ENCODE data around the gene TIPARP. TPM values are rescaled to one million over a fixed set of nuclear protein-coding genes. Genes with fewer than 3 reads are reported as not detected.

The TIPARP gene
- total and polyA plus RNA-seq, 2 of the 8 experiments (the other 6 are each of a cell fraction or from before 2014, with no cell fraction given), result 1.6 to 5.8 TPM

DNA sequence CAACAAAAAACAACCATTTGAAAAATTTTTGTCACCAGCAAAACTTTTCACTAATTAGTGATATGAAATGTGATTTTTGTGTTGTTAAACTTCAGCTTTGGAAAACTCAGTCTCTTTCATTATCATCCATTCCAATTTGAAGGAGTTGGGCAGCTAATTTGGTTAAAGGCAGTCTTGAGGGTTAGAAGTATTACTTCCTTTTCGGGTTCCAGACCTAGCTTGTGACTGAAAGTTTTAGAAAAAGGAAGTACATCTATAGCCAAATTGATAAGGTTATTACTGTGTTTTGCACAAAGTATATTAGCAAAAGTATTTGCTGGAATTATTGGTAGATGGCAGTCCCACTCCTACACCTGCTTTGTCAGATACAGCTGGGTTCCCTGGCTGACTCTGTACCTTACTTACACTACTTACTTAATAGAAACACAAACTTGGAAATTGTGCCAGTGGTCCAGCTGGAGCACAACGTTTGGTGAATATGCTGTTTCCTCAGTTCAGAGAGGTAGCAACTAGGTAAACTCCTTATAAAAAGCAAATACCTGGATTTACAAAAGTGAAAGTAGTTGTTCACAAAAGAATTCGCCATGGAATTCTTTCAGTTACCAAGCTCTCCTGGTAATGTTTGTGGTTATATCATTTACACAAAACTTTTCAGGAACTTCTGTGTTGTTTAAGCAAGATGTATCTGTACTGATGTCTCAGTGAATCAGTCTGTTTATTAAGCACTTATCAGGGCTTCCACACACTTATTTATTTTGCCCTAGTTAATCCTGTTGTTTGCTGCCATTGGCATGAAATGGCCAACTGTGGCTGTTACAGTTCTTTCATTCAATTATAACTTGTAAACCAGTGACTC is 31.6 kb downstream of the TIPARP start (continued):
- TF ChIP-seq, protein P1, sequence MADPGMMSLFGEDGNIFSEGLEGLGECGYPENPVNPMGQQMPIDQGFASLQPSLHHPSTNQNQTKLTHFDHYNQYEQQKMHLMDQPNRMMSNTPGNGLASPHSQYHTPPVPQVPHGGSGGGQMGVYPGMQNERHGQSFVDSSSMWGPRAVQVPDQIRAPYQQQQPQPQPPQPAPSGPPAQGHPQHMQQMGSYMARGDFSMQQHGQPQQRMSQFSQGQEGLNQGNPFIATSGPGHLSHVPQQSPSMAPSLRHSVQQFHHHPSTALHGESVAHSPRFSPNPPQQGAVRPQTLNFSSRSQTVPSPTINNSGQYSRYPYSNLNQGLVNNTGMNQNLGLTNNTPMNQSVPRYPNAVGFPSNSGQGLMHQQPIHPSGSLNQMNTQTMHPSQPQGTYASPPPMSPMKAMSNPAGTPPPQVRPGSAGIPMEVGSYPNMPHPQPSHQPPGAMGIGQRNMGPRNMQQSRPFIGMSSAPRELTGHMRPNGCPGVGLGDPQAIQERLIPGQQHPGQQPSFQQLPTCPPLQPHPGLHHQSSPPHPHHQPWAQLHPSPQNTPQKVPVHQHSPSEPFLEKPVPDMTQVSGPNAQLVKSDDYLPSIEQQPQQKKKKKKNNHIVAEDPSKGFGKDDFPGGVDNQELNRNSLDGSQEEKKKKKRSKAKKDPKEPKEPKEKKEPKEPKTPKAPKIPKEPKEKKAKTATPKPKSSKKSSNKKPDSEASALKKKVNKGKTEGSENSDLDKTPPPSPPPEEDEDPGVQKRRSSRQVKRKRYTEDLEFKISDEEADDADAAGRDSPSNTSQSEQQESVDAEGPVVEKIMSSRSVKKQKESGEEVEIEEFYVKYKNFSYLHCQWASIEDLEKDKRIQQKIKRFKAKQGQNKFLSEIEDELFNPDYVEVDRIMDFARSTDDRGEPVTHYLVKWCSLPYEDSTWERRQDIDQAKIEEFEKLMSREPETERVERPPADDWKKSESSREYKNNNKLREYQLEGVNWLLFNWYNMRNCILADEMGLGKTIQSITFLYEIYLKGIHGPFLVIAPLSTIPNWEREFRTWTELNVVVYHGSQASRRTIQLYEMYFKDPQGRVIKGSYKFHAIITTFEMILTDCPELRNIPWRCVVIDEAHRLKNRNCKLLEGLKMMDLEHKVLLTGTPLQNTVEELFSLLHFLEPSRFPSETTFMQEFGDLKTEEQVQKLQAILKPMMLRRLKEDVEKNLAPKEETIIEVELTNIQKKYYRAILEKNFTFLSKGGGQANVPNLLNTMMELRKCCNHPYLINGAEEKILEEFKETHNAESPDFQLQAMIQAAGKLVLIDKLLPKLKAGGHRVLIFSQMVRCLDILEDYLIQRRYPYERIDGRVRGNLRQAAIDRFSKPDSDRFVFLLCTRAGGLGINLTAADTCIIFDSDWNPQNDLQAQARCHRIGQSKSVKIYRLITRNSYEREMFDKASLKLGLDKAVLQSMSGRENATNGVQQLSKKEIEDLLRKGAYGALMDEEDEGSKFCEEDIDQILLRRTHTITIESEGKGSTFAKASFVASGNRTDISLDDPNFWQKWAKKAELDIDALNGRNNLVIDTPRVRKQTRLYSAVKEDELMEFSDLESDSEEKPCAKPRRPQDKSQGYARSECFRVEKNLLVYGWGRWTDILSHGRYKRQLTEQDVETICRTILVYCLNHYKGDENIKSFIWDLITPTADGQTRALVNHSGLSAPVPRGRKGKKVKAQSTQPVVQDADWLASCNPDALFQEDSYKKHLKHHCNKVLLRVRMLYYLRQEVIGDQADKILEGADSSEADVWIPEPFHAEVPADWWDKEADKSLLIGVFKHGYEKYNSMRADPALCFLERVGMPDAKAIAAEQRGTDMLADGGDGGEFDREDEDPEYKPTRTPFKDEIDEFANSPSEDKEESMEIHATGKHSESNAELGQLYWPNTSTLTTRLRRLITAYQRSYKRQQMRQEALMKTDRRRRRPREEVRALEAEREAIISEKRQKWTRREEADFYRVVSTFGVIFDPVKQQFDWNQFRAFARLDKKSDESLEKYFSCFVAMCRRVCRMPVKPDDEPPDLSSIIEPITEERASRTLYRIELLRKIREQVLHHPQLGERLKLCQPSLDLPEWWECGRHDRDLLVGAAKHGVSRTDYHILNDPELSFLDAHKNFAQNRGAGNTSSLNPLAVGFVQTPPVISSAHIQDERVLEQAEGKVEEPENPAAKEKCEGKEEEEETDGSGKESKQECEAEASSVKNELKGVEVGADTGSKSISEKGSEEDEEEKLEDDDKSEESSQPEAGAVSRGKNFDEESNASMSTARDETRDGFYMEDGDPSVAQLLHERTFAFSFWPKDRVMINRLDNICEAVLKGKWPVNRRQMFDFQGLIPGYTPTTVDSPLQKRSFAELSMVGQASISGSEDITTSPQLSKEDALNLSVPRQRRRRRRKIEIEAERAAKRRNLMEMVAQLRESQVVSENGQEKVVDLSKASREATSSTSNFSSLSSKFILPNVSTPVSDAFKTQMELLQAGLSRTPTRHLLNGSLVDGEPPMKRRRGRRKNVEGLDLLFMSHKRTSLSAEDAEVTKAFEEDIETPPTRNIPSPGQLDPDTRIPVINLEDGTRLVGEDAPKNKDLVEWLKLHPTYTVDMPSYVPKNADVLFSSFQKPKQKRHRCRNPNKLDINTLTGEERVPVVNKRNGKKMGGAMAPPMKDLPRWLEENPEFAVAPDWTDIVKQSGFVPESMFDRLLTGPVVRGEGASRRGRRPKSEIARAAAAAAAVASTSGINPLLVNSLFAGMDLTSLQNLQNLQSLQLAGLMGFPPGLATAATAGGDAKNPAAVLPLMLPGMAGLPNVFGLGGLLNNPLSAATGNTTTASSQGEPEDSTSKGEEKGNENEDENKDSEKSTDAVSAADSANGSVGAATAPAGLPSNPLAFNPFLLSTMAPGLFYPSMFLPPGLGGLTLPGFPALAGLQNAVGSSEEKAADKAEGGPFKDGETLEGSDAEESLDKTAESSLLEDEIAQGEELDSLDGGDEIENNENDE (IDR thresholded peaks at IDR 0.05; ENCODE audit: insufficient replicate concordance, low read length), result no peak
- no peak for TF ChIP-seq CEBPB (IDR thresholded peaks at IDR 0.05; ENCODE audit: low read depth, low read length)
- no peak for TF ChIP-seq SIN3A (conservative IDR thresholded peaks at IDR 0.05 in 1 of 2, IDR thresholded peaks at IDR 0.05 in 1 of 2; ENCODE audit: low read depth in 1 of 2, low read length in 2 of 2)
- TF ChIP-seq EGR1 (IDR thresholded peaks at IDR 0.05; ENCODE audit: borderline replicate concordance, low read depth, low read length), result no peak
- TF ChIP-seq CBX5 (IDR thresholded peaks at IDR 0.05; ENCODE audit: low read depth, low read length), result no peak
- TF ChIP-seq BRCA1 (IDR thresholded peaks at IDR 0.05; ENCODE audit: low read depth, low read length), result no peak
- no peak for TF ChIP-seq CTBP2 (IDR thresholded peaks at IDR 0.05; ENCODE audit: borderline replicate concordance, insufficient read depth, insufficient read length, low read length)
- TF ChIP-seq GABPA (IDR thresholded peaks at IDR 0.05; ENCODE audit: borderline replicate concordance, insufficient read depth, low read length), result no peak
- no peak for TF ChIP-seq EP300 (IDR thresholded peaks at IDR 0.05; ENCODE audit: borderline replicate concordance in 1 of 2, low read depth in 2 of 2, low read length in 2 of 2)
